K562 (cell line): ENCODE data around the gene SAMD4A. TPM values are rescaled to one million over a fixed set of nuclear protein-coding genes. Genes with fewer than 3 reads are reported as not detected.

Experiments used
- ATAC-seq: fragments of 200-7000 bp; cut with Tn5 transposase; 3 replicates; pipeline ENCODE4 v1.9.1; 2020; ENCODE audit warnings: moderate library complexity
- BruUV-seq: library from RNA; stranded (reverse); fragments of 400-500 nt; replicated peaks from 2 replicates; lab custom pipeline; 2021; lab: Mats Ljungman, UMichigan
- CTCF ChIA-PET: fragments of 300-600 bp; formaldehyde crosslinking; extraction: SDS; loops from one replicate; lab custom pipeline; 2021; ENCODE audit warnings: low intra/inter-chr PET ratio; lab: Yijun Ruan, JAX
- POLR2A ChIA-PET: fragments of 300-600, 350-650 bp; sonication (Branson Sonifier 250); formaldehyde crosslinking; extraction: SDS; loops from one replicate; lab custom pipeline; 2021; ENCODE audit warnings: antibody characterized with exemption, inconsistent platforms; lab: Yijun Ruan, JAX
- DNase-seq, 4 experiments: peaks; one replicate each; pipeline versions ENCODE4 v3.0.0 to v3.0.0-alpha.2; 2011 to 2018; ENCODE audit warnings: low spot score in 3 of 4, mixed read lengths in 3 of 4; ENCODE audit errors: extremely low read depth in 1 of 4
- FAIRE-seq: peaks from 2 replicates; lab custom pipeline; 2011; peaks lifted over from hg19 to GRCh38; lab: Jason Lieb, UNC
- H2AFZ ChIP-seq: 2 replicates; pipeline ENCODE4 v1.6.0; 2011; ENCODE audit warnings: low read depth, low read length, control low read depth, inconsistent platforms
- H3K27ac ChIP-seq: fragments of 200-600 bp; 3 replicates; pipeline ENCODE4 v1.8.0; 2011; ENCODE audit warnings: low read depth, mild to moderate bottlenecking, control low read depth, inconsistent platforms, low read length, moderate library complexity, mixed read lengths; ENCODE audit errors: extremely low read depth
- H3K27me3 ChIP-seq, 2 experiments: fragments of 300-600 bp in 1 of 2; 2 replicates in 1 of 2; 3 replicates in 1 of 2; pipeline versions ENCODE4 v1.6.0 to v1.8.0; 2011; ENCODE audit warnings: inconsistent platforms in 2 of 2, low read length in 2 of 2, mild to moderate bottlenecking in 1 of 2, mixed read lengths in 1 of 2, moderate library complexity in 1 of 2; ENCODE audit not compliant: control insufficient read depth in 2 of 2, insufficient read depth in 2 of 2
- H3K36me3 ChIP-seq: fragments of 300-600 bp; 3 replicates; pipeline ENCODE4 v1.8.0; 2011; ENCODE audit warnings: mild to moderate bottlenecking, low read length, inconsistent platforms; ENCODE audit not compliant: control insufficient read depth, insufficient read depth
- H3K4me1 ChIP-seq, 2 experiments: fragments of 200-600 bp in 1 of 2; replicated peaks in 1 of 2; 2 replicates in 1 of 2; 3 replicates in 1 of 2; pipeline versions ENCODE4 v1.5.1 to v1.8.0; 2011; ENCODE audit warnings: inconsistent platforms in 2 of 2, low read length in 2 of 2, mild to moderate bottlenecking in 1 of 2, mixed read lengths in 1 of 2, moderate library complexity in 1 of 2; ENCODE audit not compliant: control insufficient read depth in 2 of 2, insufficient read depth in 2 of 2
- H3K4me2 ChIP-seq: 2 replicates; pipeline ENCODE4 v1.6.1; 2011; ENCODE audit warnings: low read length, control low read depth, inconsistent platforms, mixed read lengths; ENCODE audit not compliant: insufficient read depth
- H3K4me3 ChIP-seq: fragments of 200-600 bp; sonication (generic), shearing (Covaris generic); 2 replicates; pipeline ENCODE4 v1.5.1; 2016; ENCODE audit warnings: control low read depth, inconsistent platforms
- H3K79me2 ChIP-seq: fragments of 200-600 bp; 3 replicates; pipeline ENCODE4 v1.8.0; 2011; ENCODE audit warnings: low read length, inconsistent platforms; ENCODE audit not compliant: control insufficient read depth, insufficient read depth
- H3K9ac ChIP-seq, 2 experiments: 2 replicates each; pipeline versions ENCODE4 v1.6.0 to v1.6.1; 2011; ENCODE audit warnings: low read depth in 2 of 2, low read length in 2 of 2, control low read depth in 1 of 2, inconsistent platforms in 1 of 2, mild to moderate bottlenecking in 1 of 2, mixed read lengths in 1 of 2; ENCODE audit not compliant: insufficient read depth in 1 of 2
- H3K9me1 ChIP-seq: one replicate; pipeline ENCODE4 v1.6.0; 2011; ENCODE audit warnings: inconsistent platforms, mild to moderate bottlenecking, low read length, moderate library complexity; ENCODE audit not compliant: control insufficient read depth, insufficient read depth
- H3K9me3 ChIP-seq: replicated peaks from 2 replicates; pipeline ENCODE4 v1.5.1; 2011; ENCODE audit warnings: low read depth, low read length, inconsistent platforms; ENCODE audit not compliant: control insufficient read depth, insufficient read depth
- H4K20me1 ChIP-seq: replicated peaks from 2 replicates; pipeline ENCODE4 v1.6.1; 2011; ENCODE audit warnings: low read length, inconsistent platforms, mixed read lengths; ENCODE audit not compliant: control insufficient read depth, insufficient read depth
- HDAC2 ChIP-seq: fragments of 450-650 bp; IDR thresholded peaks from 2 replicates; pipeline ENCODE4 v1.6.1; 2016; ENCODE audit warnings: mild to moderate bottlenecking
- RAD51 ChIP-seq: fragments of 450-650 bp; IDR thresholded peaks from 2 replicates; pipeline ENCODE4 v1.7.1; 2016; ENCODE audit warnings: low read depth, mild to moderate bottlenecking, borderline replicate concordance
- TRIM28 ChIP-seq: fragments of 450-650 bp; IDR thresholded peaks from 2 replicates; pipeline ENCODE4 v1.6.1; 2017
- WGBS: fragments of 100-300 bp; shearing (Covaris generic); methylation state at CpG from one replicate; pipeline ENCODE4 v1.1.6; 2016; ENCODE audit warnings: low coverage, mixed read lengths; ENCODE audit not compliant: insufficient coverage; ENCODE audit errors: missing lambda C conversion rate; 5-methylcytosine and 5-hydroxymethylcytosine counted together
- in situ Hi-C: fragments of 300-500 bp; cut with MboI; formaldehyde crosslinking; loops from 4 replicates; pipeline ENCODE4 v1.15.0; 2018; ENCODE audit warnings: inconsistent platforms, mixed read lengths
- intact Hi-C: fragments of 100-400 bp; cut with micrococcal nuclease; formaldehyde crosslinking; loops from 2 replicates; pipeline ENCODE4 v1.14.2; 2022
- polyA plus RNA-seq, 8 experiments: library from polyadenylated mRNA; depleted of rRNA in 4 of 8; stranded (reverse) in 5 of 8; unstranded in 3 of 8; fragments of >200 nt; fragmentation: Nextera tagmentation in 2 of 8; fragmentation: Illumina TruSeq in 1 of 8; extraction: Ambion mirVana in 2 of 8; extraction: Trizol in 1 of 8; gene quantifications; 2 replicates each; pipeline versions ENCODE4 v1.2.1 to v1.2.3, GENCODE V29; 2011 to 2014; ENCODE audit warnings: inconsistent platforms in 1 of 8, missing spikeins in 1 of 8
- total RNA-seq, 7 experiments: library from RNA; depleted of rRNA in 6 of 7; stranded (reverse); fragments of >200 nt in 6 of 7; fragmentation: Illumina TruSeq in 2 of 7; extraction: Trizol in 2 of 7; gene quantifications; 2 replicates each; pipeline versions ENCODE4 v1.2.1 to v1.2.3, GENCODE V29; 2011 to 2021; ENCODE audit warnings: low replicate concordance in 1 of 7
- TF ChIP-seq, protein P1 (sequence below), 3 experiments: IDR thresholded peaks in 2 of 3; conservative IDR thresholded peaks in 1 of 3; 2 replicates each; pipeline ENCODE4 v1.5.1; 2011 to 2012; ENCODE audit warnings: low read length in 3 of 3, mild to moderate bottlenecking in 3 of 3, control low read depth in 2 of 3, improper control_type of control experiment in 1 of 3, inconsistent platforms in 1 of 3, low read depth in 1 of 3, mixed read lengths in 1 of 3, moderate library complexity in 1 of 3; ENCODE audit not compliant: insufficient read depth in 2 of 3

The SAMD4A gene
- total and polyA plus RNA-seq, 9 of the 15 experiments (the other 6 are each of a cell fraction or from before 2014, with no cell fraction given): 0.66 to 6.8 (median 3.3) TPM

DNA sequence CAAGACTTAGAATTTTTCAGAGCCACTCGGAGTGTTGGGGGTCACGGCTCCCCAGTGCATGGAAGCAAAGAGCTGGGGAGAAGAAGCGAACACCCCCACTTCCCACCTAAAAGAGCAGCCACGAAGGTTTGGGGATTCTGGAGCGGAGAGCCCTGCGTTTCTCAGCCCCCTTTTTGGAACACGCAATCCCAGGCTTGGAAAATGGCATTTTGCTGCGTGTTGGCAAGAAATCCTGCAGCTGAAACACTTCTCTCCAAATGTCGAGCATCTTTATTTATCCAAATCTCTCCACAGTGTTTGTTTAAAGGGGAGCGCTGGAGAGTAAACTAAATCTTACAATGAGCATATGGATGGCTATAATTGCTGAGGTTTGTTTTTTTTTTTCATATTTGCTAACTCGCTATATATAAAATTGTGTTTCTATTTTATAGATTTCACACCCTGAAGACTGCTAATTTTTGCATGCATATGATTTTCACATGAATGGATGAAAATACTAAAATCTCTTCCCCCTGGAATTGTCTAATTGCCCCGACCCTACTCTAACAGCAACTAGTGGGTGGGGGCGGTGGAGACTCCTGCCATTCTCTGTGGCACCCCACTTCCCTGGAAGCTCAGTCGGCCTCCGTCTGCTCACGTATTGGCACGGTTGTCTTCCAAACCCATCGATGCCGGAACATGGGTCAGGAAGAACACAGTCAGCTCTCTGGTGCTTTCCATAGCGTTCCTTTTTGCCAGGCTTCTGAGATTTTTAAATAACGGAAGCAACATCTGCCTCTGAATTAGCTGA lies 215.2 kb downstream of the SAMD4A start:
- FAIRE-seq: no peak
- no peak overlapping the region for H3K27ac ChIP-seq

DNA sequence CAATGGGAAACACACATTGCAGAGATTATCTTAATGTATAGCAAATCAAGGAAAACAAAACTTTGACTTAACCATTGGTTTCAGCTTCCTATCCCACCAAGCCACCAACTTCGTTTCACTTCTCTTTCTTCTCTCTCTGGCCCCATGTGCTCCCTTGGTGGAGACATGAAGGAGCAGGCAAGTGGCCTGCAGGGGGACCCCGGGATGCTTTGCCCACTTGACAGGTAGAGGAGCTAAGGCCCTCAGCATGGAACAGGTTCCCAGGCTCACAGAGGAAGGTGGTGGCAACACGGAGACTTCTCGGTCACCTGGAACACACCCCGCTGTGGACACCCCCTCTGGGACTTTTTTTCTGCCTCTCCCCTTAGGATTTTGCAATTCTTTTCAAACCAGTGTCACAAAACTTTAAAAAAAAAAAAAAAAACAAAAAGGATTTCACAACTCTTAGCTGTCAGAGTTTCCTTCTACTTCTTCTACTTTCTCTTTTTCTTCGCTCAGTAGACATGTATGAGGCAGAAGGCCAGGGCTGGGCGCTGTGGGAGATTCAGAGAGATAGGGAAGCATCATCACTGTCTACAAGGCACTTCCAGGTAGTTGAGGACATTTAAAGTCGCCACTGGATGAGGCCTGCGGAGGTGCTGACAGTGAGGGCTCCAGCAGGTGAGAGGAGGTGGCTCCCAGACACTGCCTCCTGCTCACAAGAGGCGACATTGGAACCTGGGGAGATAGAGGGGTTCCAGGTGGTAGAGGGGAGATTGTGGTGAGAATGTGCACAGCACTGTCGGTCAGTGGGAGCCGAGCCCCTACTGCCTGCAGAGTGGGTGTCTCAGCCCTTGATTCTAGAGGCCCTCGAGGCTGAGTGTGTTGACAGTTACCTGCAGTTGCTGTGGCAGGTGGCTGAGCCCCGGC lies 216.1 kb downstream of the SAMD4A start:
- 66% methylated on average over 12 of the region's 14 CpGs for WGBS
- H3K4me1 ChIP-seq: no peaks in the 10 kb centered on the region
- FAIRE-seq: no peak

More for the DNA sequence above, 215.2 kb downstream of the SAMD4A start:
- H4K20me1 ChIP-seq: no peaks in the 10 kb centered on the region
- ChIA-PET POLR2A (interaction anchor here (1.1 kb wide), 2 partner anchors 199 to 213 kb away, joined by 3 to 4 read pairs; no protein-coding TSS in a partner anchor), CTCF (no interaction called here)
- no peaks in the 10 kb centered on the region for H3K9me1 ChIP-seq
- no peak for ATAC-seq
- DNase-seq: no peak
- H3K4me3 ChIP-seq: no peak overlapping the region
- no peaks in the 10 kb centered on the region for H3K9me3 ChIP-seq
- 67% methylated on average over 18 of the region's 21 CpGs for WGBS
- H3K4me1 ChIP-seq: no peaks in the 10 kb centered on the region
- H3K9ac ChIP-seq: no peak overlapping the region
- intact Hi-C loops: no loop called here
- H3K4me2 ChIP-seq: no peak overlapping the region
- H3K36me3 ChIP-seq: peaks cover 16% of the 10 kb centered on the region; the same call in 1 of the 3 replicates
- no peaks in the 10 kb centered on the region for H3K27me3 ChIP-seq
- TF ChIP-seq TRIM28: no peak
- no peak for TF ChIP-seq RAD51
- H2AFZ ChIP-seq: no peak overlapping the region
- BruUV-seq: no TSS peak
- in situ Hi-C loops: loop anchor here (25.0 kb wide), 1 partner anchor 1245 kb away; no protein-coding TSS in a partner anchor
- no peaks in the 10 kb centered on the region for H3K79me2 ChIP-seq

More for the DNA sequence above, 216.1 kb downstream of the SAMD4A start:
- intact Hi-C loops (no loop called here), in situ Hi-C loops (loop anchor here (25.0 kb wide), 1 partner anchor 1246 kb away; no protein-coding TSS in a partner anchor)
- Histone ChIP-seq H3K9me3 (no peaks in the 10 kb centered on the region), H3K27ac (no peak overlapping the region), H3K4me3 (no peak overlapping the region), H4K20me1 (no peaks in the 10 kb centered on the region), H3K9me1 (no peaks in the 10 kb centered on the region), H3K4me2 (no peak overlapping the region), H3K79me2 (no peaks in the 10 kb centered on the region)
- POLR2A ChIA-PET: interaction anchor here (0.6 to 1.1 kb wide), 2 partner anchors 8 to 214 kb away, joined by 3 to 4 read pairs; no protein-coding TSS in a partner anchor
- CTCF ChIA-PET: no interaction called here
- ATAC-seq: peak; percentile 66
- DNase-seq: no peak
- TF ChIP-seq, protein P1, sequence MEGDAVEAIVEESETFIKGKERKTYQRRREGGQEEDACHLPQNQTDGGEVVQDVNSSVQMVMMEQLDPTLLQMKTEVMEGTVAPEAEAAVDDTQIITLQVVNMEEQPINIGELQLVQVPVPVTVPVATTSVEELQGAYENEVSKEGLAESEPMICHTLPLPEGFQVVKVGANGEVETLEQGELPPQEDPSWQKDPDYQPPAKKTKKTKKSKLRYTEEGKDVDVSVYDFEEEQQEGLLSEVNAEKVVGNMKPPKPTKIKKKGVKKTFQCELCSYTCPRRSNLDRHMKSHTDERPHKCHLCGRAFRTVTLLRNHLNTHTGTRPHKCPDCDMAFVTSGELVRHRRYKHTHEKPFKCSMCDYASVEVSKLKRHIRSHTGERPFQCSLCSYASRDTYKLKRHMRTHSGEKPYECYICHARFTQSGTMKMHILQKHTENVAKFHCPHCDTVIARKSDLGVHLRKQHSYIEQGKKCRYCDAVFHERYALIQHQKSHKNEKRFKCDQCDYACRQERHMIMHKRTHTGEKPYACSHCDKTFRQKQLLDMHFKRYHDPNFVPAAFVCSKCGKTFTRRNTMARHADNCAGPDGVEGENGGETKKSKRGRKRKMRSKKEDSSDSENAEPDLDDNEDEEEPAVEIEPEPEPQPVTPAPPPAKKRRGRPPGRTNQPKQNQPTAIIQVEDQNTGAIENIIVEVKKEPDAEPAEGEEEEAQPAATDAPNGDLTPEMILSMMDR (IDR thresholded peaks at IDR 0.05 in 2 of 3, conservative IDR thresholded peaks at IDR 0.05 in 1 of 3; ENCODE audit: insufficient read depth in 2 of 3, low read depth in 1 of 3, low read length in 3 of 3): peak in 2 of 3 experiments; percentile 19; a peak in 3 of 6 replicates
- no peak for TF ChIP-seq HDAC2
- TF ChIP-seq, all 486 proteins: peak for 1
- Histone ChIP-seq H2AFZ (no peak overlapping the region), H3K27me3 (no peaks in the 10 kb centered on the region), H3K36me3 (0 out of 3 replicates have a peak, but pooled peaks cover 11% of the 10 kb centered on the region), H3K9ac (no peak overlapping the region)
- no TSS peak for BruUV-seq
